MM.1S (cell line): Measurements from ENCODE around the gene CHRNB1.

ENCODE experiments used
- CTCF ChIP-seq: fragments of 300-600 bp; sonication (generic); IDR thresholded peaks from 2 replicates; pipeline ENCODE4 v1.5.1; 2016; ENCODE audit warnings: antibody characterized with exemption, low read length, mixed read lengths
- EZH2 ChIP-seq: fragments of 300-600 bp; sonication (generic); optimal IDR thresholded peaks from 2 replicates; pipeline ENCODE3; 2017; ENCODE audit warnings: low read depth, mild to moderate bottlenecking, antibody characterized with exemption, low read length, mixed read lengths

- TF ChIP-seq CTCF (no peak), EZH2 (no peak)
Observed at GRCh38 chr17:7502171-7502847, 57.4 kb downstream of the CHRNB1 start.
